K562 (cell line): Measurements from ENCODE around the gene PSAP. TPM values are rescaled to one million over a fixed set of nuclear protein-coding genes. Genes with fewer than 3 reads are reported as not detected.

Experiments
- ATAC-seq: fragments of 200-7000 bp; cut with Tn5 transposase; 3 replicates; pipeline ENCODE4 v1.9.1; 2020; ENCODE audit warnings: moderate library complexity
- BruUV-seq: library from RNA; stranded (reverse); fragments of 400-500 nt; replicated peaks from 2 replicates; lab custom pipeline; 2021; lab: Mats Ljungman, UMichigan
- CTCF ChIA-PET: fragments of 300-600 bp; formaldehyde crosslinking; extraction: SDS; loops from one replicate; lab custom pipeline; 2021; ENCODE audit warnings: low intra/inter-chr PET ratio; lab: Yijun Ruan, JAX
- POLR2A ChIA-PET: fragments of 300-600, 350-650 bp; sonication (Branson Sonifier 250); formaldehyde crosslinking; extraction: SDS; loops from one replicate; lab custom pipeline; 2021; ENCODE audit warnings: antibody characterized with exemption, inconsistent platforms; lab: Yijun Ruan, JAX
- DNase-seq, 4 experiments: peaks; one replicate each; pipeline versions ENCODE4 v3.0.0 to v3.0.0-alpha.2; 2011 to 2018; ENCODE audit warnings: low spot score in 3 of 4, mixed read lengths in 3 of 4; ENCODE audit errors: extremely low read depth in 1 of 4
- FAIRE-seq: peaks from 2 replicates; lab custom pipeline; 2011; peaks lifted over from hg19 to GRCh38; lab: Jason Lieb, UNC
- H2AFZ ChIP-seq: 2 replicates; pipeline ENCODE4 v1.6.0; 2011; ENCODE audit warnings: low read depth, low read length, control low read depth, inconsistent platforms
- H3K27ac ChIP-seq: fragments of 200-600 bp; 3 replicates; pipeline ENCODE4 v1.8.0; 2011; ENCODE audit warnings: low read depth, mild to moderate bottlenecking, control low read depth, inconsistent platforms, low read length, moderate library complexity, mixed read lengths; ENCODE audit errors: extremely low read depth
- H3K27me3 ChIP-seq, 2 experiments: fragments of 300-600 bp in 1 of 2; 2 replicates in 1 of 2; 3 replicates in 1 of 2; pipeline versions ENCODE4 v1.6.0 to v1.8.0; 2011; ENCODE audit warnings: inconsistent platforms in 2 of 2, low read length in 2 of 2, mild to moderate bottlenecking in 1 of 2, mixed read lengths in 1 of 2, moderate library complexity in 1 of 2; ENCODE audit not compliant: control insufficient read depth in 2 of 2, insufficient read depth in 2 of 2
- H3K36me3 ChIP-seq: fragments of 300-600 bp; 3 replicates; pipeline ENCODE4 v1.8.0; 2011; ENCODE audit warnings: mild to moderate bottlenecking, low read length, inconsistent platforms; ENCODE audit not compliant: control insufficient read depth, insufficient read depth
- H3K4me1 ChIP-seq, 2 experiments: fragments of 200-600 bp in 1 of 2; replicated peaks in 1 of 2; 2 replicates in 1 of 2; 3 replicates in 1 of 2; pipeline versions ENCODE4 v1.5.1 to v1.8.0; 2011; ENCODE audit warnings: inconsistent platforms in 2 of 2, low read length in 2 of 2, mild to moderate bottlenecking in 1 of 2, mixed read lengths in 1 of 2, moderate library complexity in 1 of 2; ENCODE audit not compliant: control insufficient read depth in 2 of 2, insufficient read depth in 2 of 2
- H3K4me2 ChIP-seq: 2 replicates; pipeline ENCODE4 v1.6.1; 2011; ENCODE audit warnings: low read length, control low read depth, inconsistent platforms, mixed read lengths; ENCODE audit not compliant: insufficient read depth
- H3K4me3 ChIP-seq: fragments of 200-600 bp; sonication (generic), shearing (Covaris generic); 2 replicates; pipeline ENCODE4 v1.5.1; 2016; ENCODE audit warnings: control low read depth, inconsistent platforms
- H3K79me2 ChIP-seq: fragments of 200-600 bp; 3 replicates; pipeline ENCODE4 v1.8.0; 2011; ENCODE audit warnings: low read length, inconsistent platforms; ENCODE audit not compliant: control insufficient read depth, insufficient read depth
- H3K9ac ChIP-seq, 2 experiments: 2 replicates each; pipeline versions ENCODE4 v1.6.0 to v1.6.1; 2011; ENCODE audit warnings: low read depth in 2 of 2, low read length in 2 of 2, control low read depth in 1 of 2, inconsistent platforms in 1 of 2, mild to moderate bottlenecking in 1 of 2, mixed read lengths in 1 of 2; ENCODE audit not compliant: insufficient read depth in 1 of 2
- H3K9me1 ChIP-seq: one replicate; pipeline ENCODE4 v1.6.0; 2011; ENCODE audit warnings: inconsistent platforms, mild to moderate bottlenecking, low read length, moderate library complexity; ENCODE audit not compliant: control insufficient read depth, insufficient read depth
- H3K9me3 ChIP-seq: replicated peaks from 2 replicates; pipeline ENCODE4 v1.5.1; 2011; ENCODE audit warnings: low read depth, low read length, inconsistent platforms; ENCODE audit not compliant: control insufficient read depth, insufficient read depth
- H4K20me1 ChIP-seq: replicated peaks from 2 replicates; pipeline ENCODE4 v1.6.1; 2011; ENCODE audit warnings: low read length, inconsistent platforms, mixed read lengths; ENCODE audit not compliant: control insufficient read depth, insufficient read depth
- DPF2 ChIP-seq: fragments of 450-650 bp; IDR thresholded peaks from 2 replicates; pipeline ENCODE4 v1.6.1; 2016
- MAFK ChIP-seq: IDR thresholded peaks from 2 replicates; pipeline ENCODE4 v1.6.1; 2011; ENCODE audit warnings: low read length, improper control_type of control experiment
- ZFP36 ChIP-seq: fragments of 150-350 bp; IDR thresholded peaks from 2 replicates; pipeline ENCODE4 v1.6.1; 2018; ENCODE audit warnings: low read length, low read depth; ENCODE audit not compliant: partially characterized antibody
- ZNF436 ChIP-seq: fragments of 250-450, 450-650 bp; sonication (Bioruptor Pico); formaldehyde crosslinking; IDR thresholded peaks from 2 replicates; pipeline ENCODE4 v1.7.0; 2020; ENCODE audit warnings: mild to moderate bottlenecking
- WGBS: fragments of 100-300 bp; shearing (Covaris generic); methylation state at CpG from one replicate; pipeline ENCODE4 v1.1.6; 2016; ENCODE audit warnings: low coverage, mixed read lengths; ENCODE audit not compliant: insufficient coverage; ENCODE audit errors: missing lambda C conversion rate; 5-methylcytosine and 5-hydroxymethylcytosine counted together
- in situ Hi-C: fragments of 300-500 bp; cut with MboI; formaldehyde crosslinking; loops from 4 replicates; pipeline ENCODE4 v1.15.0; 2018; ENCODE audit warnings: inconsistent platforms, mixed read lengths
- intact Hi-C: fragments of 100-400 bp; cut with micrococcal nuclease; formaldehyde crosslinking; loops from 2 replicates; pipeline ENCODE4 v1.14.2; 2022
- polyA plus RNA-seq, 8 experiments: library from polyadenylated mRNA; depleted of rRNA in 4 of 8; stranded (reverse) in 5 of 8; unstranded in 3 of 8; fragments of >200 nt; fragmentation: Nextera tagmentation in 2 of 8; fragmentation: Illumina TruSeq in 1 of 8; extraction: Ambion mirVana in 2 of 8; extraction: Trizol in 1 of 8; gene quantifications; 2 replicates each; pipeline versions ENCODE4 v1.2.1 to v1.2.3, GENCODE V29; 2011 to 2014; ENCODE audit warnings: inconsistent platforms in 1 of 8, missing spikeins in 1 of 8
- total RNA-seq, 7 experiments: library from RNA; depleted of rRNA in 6 of 7; stranded (reverse); fragments of >200 nt in 6 of 7; fragmentation: Illumina TruSeq in 2 of 7; extraction: Trizol in 2 of 7; gene quantifications; 2 replicates each; pipeline versions ENCODE4 v1.2.1 to v1.2.3, GENCODE V29; 2011 to 2021; ENCODE audit warnings: low replicate concordance in 1 of 7
- TF ChIP-seq, protein P1 (sequence below): sonication (generic); formaldehyde crosslinking; IDR thresholded peaks from 2 replicates; pipeline ENCODE4 v1.9.0; 2022; ENCODE audit warnings: mild to moderate bottlenecking, missing genetic modification reagents

PSAP gene
- total and polyA plus RNA-seq, 9 of the 15 experiments (the other 6 are each of a cell fraction or from before 2014, with no cell fraction given): 245 to 700 (median 429) TPM

DNA sequence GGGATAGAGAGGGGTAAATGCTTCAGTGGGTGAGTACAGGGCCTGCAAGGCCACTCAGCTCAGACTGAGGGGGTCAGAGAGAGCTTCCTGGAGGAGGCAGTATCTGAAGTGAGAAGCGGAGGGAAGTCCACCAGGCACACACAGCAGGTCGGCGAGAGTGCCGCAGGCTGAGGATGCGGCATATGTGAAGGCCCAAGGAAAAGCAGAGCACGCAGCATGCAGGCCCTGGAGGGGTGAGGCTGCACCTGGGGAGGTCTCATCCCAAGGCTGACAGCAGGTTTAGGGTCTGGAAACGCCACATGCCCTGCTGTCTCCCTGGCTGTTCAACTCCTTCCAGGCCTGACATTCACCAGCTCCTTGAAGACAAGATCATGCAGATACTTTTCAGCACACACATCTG is 40.4 kb upstream of the PSAP start:
- H3K4me3 ChIP-seq: no peak overlapping the region
- no peak overlapping the region for H3K4me2 ChIP-seq
- intact Hi-C loops (loop anchor here (10.0 kb wide), 1 partner anchor 187 kb away; no protein-coding TSS in a partner anchor), in situ Hi-C loops (no loop called here)
- ChIA-PET POLR2A (interaction anchor here (0.5 to 2.2 kb wide), 9 partner anchors 10 to 442 kb away, joined by 3 to 7 read pairs (median 3); no protein-coding TSS in a partner anchor), CTCF (interaction anchor here (0.6 kb wide), 1 partner anchor 138 kb away, joined by 3 read pairs; no protein-coding TSS in a partner anchor)
- H3K79me2 ChIP-seq: no peaks in the 10 kb centered on the region
- no TSS peak for BruUV-seq
- WGBS: 93% methylated on average over 7 of the region's 7 CpGs
- no peaks in the 10 kb centered on the region for H3K9me1 ChIP-seq
- FAIRE-seq (no peak), ATAC-seq (no peak), DNase-seq (no peak)
- no peak overlapping the region for H2AFZ ChIP-seq
- H3K9me3 ChIP-seq: no peaks in the 10 kb centered on the region
- H3K9ac ChIP-seq: peak overlapping the region in 1 of 2 experiments; percentile 66; a peak in 2 of 4 replicates
- H3K27me3 ChIP-seq: no peaks in the 10 kb centered on the region
- no peaks in the 10 kb centered on the region for H4K20me1 ChIP-seq
- no peak overlapping the region for H3K27ac ChIP-seq
- peaks cover 23 to 41% of the 10 kb centered on the region in 2 experiments for H3K4me1 ChIP-seq
- TF ChIP-seq ZNF436 (CRISPR knock-in tag): 0 out of 2 replicates have a peak, but pooled peaks have one; percentile 18
- TF ChIP-seq, protein P1, sequence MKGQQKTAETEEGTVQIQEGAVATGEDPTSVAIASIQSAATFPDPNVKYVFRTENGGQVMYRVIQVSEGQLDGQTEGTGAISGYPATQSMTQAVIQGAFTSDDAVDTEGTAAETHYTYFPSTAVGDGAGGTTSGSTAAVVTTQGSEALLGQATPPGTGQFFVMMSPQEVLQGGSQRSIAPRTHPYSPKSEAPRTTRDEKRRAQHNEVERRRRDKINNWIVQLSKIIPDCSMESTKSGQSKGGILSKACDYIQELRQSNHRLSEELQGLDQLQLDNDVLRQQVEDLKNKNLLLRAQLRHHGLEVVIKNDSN (CRISPR knock-in tag): 0 out of 2 replicates have a peak, but pooled peaks have one; percentile 14
- TF ChIP-seq DPF2: no peak
- no peak for TF ChIP-seq MAFK
- peak; percentile 68 for TF ChIP-seq ZFP36
- no peaks in the 10 kb centered on the region for H3K36me3 ChIP-seq
